ENCODE results near the gene TMEM9. TPM values are rescaled to one million over a fixed set of nuclear protein-coding genes. Genes with fewer than 3 reads are reported as not detected.

The TMEM9 gene
- total and polyA plus RNA-seq, 2 of the 8 experiments (the other 6 are each of a cell fraction or from before 2014, with no cell fraction given), result 79.9 to 181 TPM

DNA sequence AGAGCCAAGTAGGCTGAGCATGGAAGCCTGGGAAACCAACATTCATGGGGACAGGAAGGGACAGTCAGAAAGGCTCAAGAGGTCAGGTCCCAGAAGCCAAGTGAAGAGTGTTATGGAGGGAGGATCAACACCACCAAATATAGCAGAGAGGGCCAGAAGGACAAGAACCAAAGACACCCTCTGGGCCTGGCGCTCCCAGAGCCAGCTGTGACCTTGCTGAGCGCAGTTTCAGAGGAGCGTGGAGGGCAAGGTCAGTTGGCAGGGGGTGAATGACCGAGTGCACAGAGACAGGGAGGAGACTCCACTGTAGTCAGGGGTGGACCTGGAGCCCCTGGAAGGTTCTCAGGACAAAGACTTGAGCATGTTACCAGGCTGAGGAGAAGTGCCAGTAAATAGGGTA is 22.9 kb downstream of the TMEM9 start (continued):
- no peak for TF ChIP-seq TAF7 (optimal IDR thresholded peaks at IDR 0.05; ENCODE audit: borderline replicate concordance, low read depth, low read length)
- TF ChIP-seq TCF12 (IDR thresholded peaks at IDR 0.05; ENCODE audit: low read depth, low read length), result no peak
- no peak for TF ChIP-seq KDM4A (IDR thresholded peaks at IDR 0.05; ENCODE audit: low read depth, low read length, severe bottlenecking)
